HAP-1 (cell line): ENCODE measurements around the gene SPRR1B.

Source experiments
- DNase-seq, 2 experiments: peaks; one replicate each; pipeline ENCODE4 v3.0.0-alpha.2; 2016 to 2020; ENCODE audit warnings: low spot score in 2 of 2
- H3K27me3 ChIP-seq: fragments of 250-450 bp; sonication (Bioruptor Pico); 2 replicates; pipeline ENCODE4 v1.5.1; 2020; ENCODE audit warnings: low read depth, mild to moderate bottlenecking, moderate library complexity
- H3K36me3 ChIP-seq: fragments of 250-450 bp; sonication (Bioruptor Pico); replicated peaks from 2 replicates; pipeline ENCODE4 v1.5.1; 2020; ENCODE audit warnings: mild to moderate bottlenecking
- H3K4me1 ChIP-seq: fragments of 250-450 bp; sonication (Bioruptor Pico); 2 replicates; pipeline ENCODE4 v1.5.1; 2020; ENCODE audit warnings: mild to moderate bottlenecking
- H3K4me3 ChIP-seq: fragments of 250-450 bp; sonication (Bioruptor Pico); 2 replicates; pipeline ENCODE4 v1.5.1; 2020; ENCODE audit warnings: mild to moderate bottlenecking, moderate library complexity
- H3K9me3 ChIP-seq: fragments of 250-450 bp; sonication (Bioruptor Pico); 2 replicates; pipeline ENCODE4 v1.5.1; 2020; ENCODE audit warnings: mild to moderate bottlenecking, moderate library complexity
- in situ Hi-C: fragments of 300-500 bp; cut with MboI; formaldehyde crosslinking; loops from 3 replicates; pipeline ENCODE4 v1.14.3; 2020; ENCODE audit warnings: low sequenced_read_pairs, inconsistent platforms, mixed read lengths

SPRR1B gene

GRCh38 chr1:153058826-153059784 lies 28.1 kb downstream of the SPRR1B start:
- no peak overlapping the region for H3K4me3 ChIP-seq
- no peak for DNase-seq
- no peaks in the 10 kb centered on the region for H3K9me3 ChIP-seq
- no peaks in the 10 kb centered on the region for H3K27me3 ChIP-seq
- in situ Hi-C loops = no loop called here
- no peaks in the 10 kb centered on the region for H3K36me3 ChIP-seq
- no peaks in the 10 kb centered on the region for H3K4me1 ChIP-seq

- in situ Hi-C loops = no loop called here
- H3K4me3 ChIP-seq = no peak overlapping the region
- H3K4me1 ChIP-seq = no peaks in the 10 kb centered on the region
- no peaks in the 10 kb centered on the region for H3K27me3 ChIP-seq
- no peaks in the 10 kb centered on the region for H3K9me3 ChIP-seq
- no peaks in the 10 kb centered on the region for H3K36me3 ChIP-seq
- no peak for DNase-seq
Measured at GRCh38 chr1:153070243-153070642, 39.2 kb downstream of the SPRR1B start.

GRCh38 chr1:153071511-153071910 lies 40.5 kb downstream of the SPRR1B start, which contains the start of gene SPRR2B:
SPRR2B (minus strand) TSS chr1:153071611; CDS start chr1:153070839, 772 bp downstream.
- no peak within 1 kb of the TSS for H3K4me3 ChIP-seq
- in situ Hi-C loops = no loop called here
- no peaks in the 10 kb centered on the region for H3K9me3 ChIP-seq
- DNase-seq = no peak
- H3K4me1 ChIP-seq = no peaks in the 10 kb centered on the region
- no peaks in the 10 kb centered on the region for H3K36me3 ChIP-seq
- H3K27me3 ChIP-seq = no peaks in the 10 kb centered on the region

- Histone ChIP-seq H3K27me3 (no peaks in the 10 kb centered on the region), H3K9me3 (no peaks in the 10 kb centered on the region), H3K4me3 (no peak overlapping the region), H3K36me3 (no peaks in the 10 kb centered on the region), H3K4me1 (no peaks in the 10 kb centered on the region)
- in situ Hi-C loops = no loop called here
- DNase-seq = no peak
Measured at GRCh38 chr1:153072806-153073726, 42.1 kb downstream of the SPRR1B start.

GRCh38 chr1:153081736-153082135 lies 50.7 kb downstream of the SPRR1B start:
- Histone ChIP-seq H3K27me3 (no peaks in the 10 kb centered on the region), H3K4me3 (no peak overlapping the region), H3K36me3 (no peaks in the 10 kb centered on the region), H3K4me1 (no peaks in the 10 kb centered on the region), H3K9me3 (no peaks in the 10 kb centered on the region)
- no peak for DNase-seq
- in situ Hi-C loops = no loop called here
